ENCODE results near the gene ACTL8. TPM values are rescaled to one million over a fixed set of nuclear protein-coding genes. Genes with fewer than 3 reads are reported as not detected.

ACTL8 gene
- polyA plus RNA-seq, 2 of the 4 experiments (the other 2 are of a cell fraction), result 0.30 to 1.3 TPM

- ATAC-seq, result no peak
- POLR2A ChIA-PET, result no interaction called here
These were observed 94.1 kb downstream of the ACTL8 start for GRCh38 chr1:17849216-17849615.

GRCh38 chr1:17851056-17851455 is 95.9 kb downstream of the ACTL8 start:
- Histone ChIP-seq H3K4me3 (no peak overlapping the region), H3K4me1 (no peaks in the 10 kb centered on the region), H3K9me3 (no peaks in the 10 kb centered on the region), H3K4me2 (no peak overlapping the region), H3K27ac (no peak overlapping the region)
- TF ChIP-seq RFX5 (IDR thresholded peaks at IDR 0.05) (no peak), CHD4 (IDR thresholded peaks at IDR 0.05; ENCODE audit: borderline replicate concordance) (no peak), RAD21 (conservative IDR thresholded peaks at IDR 0.05 in 1 of 2, IDR thresholded peaks at IDR 0.05 in 1 of 2) (no peak), PBX3 (IDR thresholded peaks at IDR 0.05) (no peak), EHMT2 (IDR thresholded peaks at IDR 0.05; ENCODE audit: low read depth) (no peak), ESRRA (IDR thresholded peaks at IDR 0.05; ENCODE audit: borderline replicate concordance, low read length) (no peak), POLR2AphosphoS2 (conservative IDR thresholded peaks at IDR 0.05; ENCODE audit: low read length) (no peak), FOSL2 (IDR thresholded peaks at IDR 0.05) (no peak), FOSL2 (CRISPR knock-in tag; IDR thresholded peaks at IDR 0.05) (no peak), RNF2 (IDR thresholded peaks at IDR 0.05; ENCODE audit: borderline replicate concordance, low read depth) (no peak), TFCP2L1 (CRISPR knock-in tag; IDR thresholded peaks at IDR 0.05) (no peak), TP53 (CRISPR knock-in tag; IDR thresholded peaks at IDR 0.05) (no peak), SMC3 (IDR thresholded peaks at IDR 0.05) (no peak), MYC (IDR thresholded peaks at IDR 0.05; ENCODE audit: borderline replicate concordance, low read length) (no peak), CBX8 (IDR thresholded peaks at IDR 0.05) (no peak), FOXS1 (CRISPR knock-in tag; IDR thresholded peaks at IDR 0.05) (no peak), FOSB (CRISPR knock-in tag; IDR thresholded peaks at IDR 0.05) (no peak), REST (IDR thresholded peaks at IDR 0.05) (no peak), NR3C1 (IDR thresholded peaks at IDR 0.05) (no peak), EP300 (IDR thresholded peaks at IDR 0.05) (no peak)
- no peak for DNase-seq (ENCODE audit: low read depth in 1 of 2, low spot score in 1 of 2)
- ATAC-seq, result no peak
- 68% methylated on average over 8 of the region's 8 CpGs for WGBS (ENCODE audit: missing lambda C conversion rate)
- ChIA-PET CTCF (no interaction called here), POLR2A (no interaction called here)
- no peak for FAIRE-seq

More at GRCh38 chr1:17849216-17849615, 94.1 kb downstream of the ACTL8 start:
- FAIRE-seq (no peak), DNase-seq (ENCODE audit: low read depth in 1 of 2, low spot score in 1 of 2) (no peak)
- Histone ChIP-seq H3K9me3 (no peaks in the 10 kb centered on the region), H3K27ac (no peak overlapping the region), H3K4me3 (no peak overlapping the region), H3K4me1 (no peaks in the 10 kb centered on the region), H3K4me2 (no peak overlapping the region)
- TF ChIP-seq HDAC2 (IDR thresholded peaks at IDR 0.05) (no peak), SMC3 (IDR thresholded peaks at IDR 0.05) (0 out of 3 replicates have a peak, but pooled peaks have one; percentile 26), EP300 (IDR thresholded peaks at IDR 0.05) (no peak), RAD21 (conservative IDR thresholded peaks at IDR 0.05 in 1 of 2, IDR thresholded peaks at IDR 0.05 in 1 of 2) (peak in 1 of 2 experiments; percentile 38; a peak in 3 of 5 replicates), RCOR1 (IDR thresholded peaks at IDR 0.05; ENCODE audit: low read depth, low read length) (no peak), USF2 (IDR thresholded peaks at IDR 0.05) (no peak)
- 40% methylated on average over 3 of the region's 3 CpGs for WGBS (ENCODE audit: missing lambda C conversion rate)
- CTCF ChIA-PET, result no interaction called here
